ENCODE data around the gene FANCF. TPM values are rescaled to one million over a fixed set of nuclear protein-coding genes. Genes with fewer than 3 reads are reported as not detected.

FANCF gene
- total and polyA plus RNA-seq, 8 donors = 1.8 to 13.0 (median 7.8) TPM

GRCh38 chr11:22633354-22633902, 7.8 kb upstream of the FANCF start:
- H3K27ac ChIP-seq = no peak overlapping the region
- no peaks in the 10 kb centered on the region for H3K27me3 ChIP-seq
- intact Hi-C loops (cut with DNase I; ENCODE audit: low total_unique reads) = no loop called here
- no peaks in the 10 kb centered on the region for H3K4me1 ChIP-seq
- H3K36me3 ChIP-seq = no peaks in the 10 kb centered on the region
- no peaks in the 10 kb centered on the region for H3K9me3 ChIP-seq
- DNase-seq = no peak
- no peak for TF ChIP-seq POLR2AphosphoS5 (IDR thresholded peaks at IDR 0.05)
- no peak for TF ChIP-seq POLR2A (IDR thresholded peaks at IDR 0.05)
- no peak for TF ChIP-seq CTCF (IDR thresholded peaks at IDR 0.05)
- no peak for TF ChIP-seq EP300 (IDR thresholded peaks at IDR 0.05)
- no peak overlapping the region for H3K4me3 ChIP-seq

- TF ChIP-seq POLR2A (IDR thresholded peaks at IDR 0.05) (no peak), EP300 (IDR thresholded peaks at IDR 0.05) (no peak), POLR2AphosphoS5 (IDR thresholded peaks at IDR 0.05) (no peak)
- no peak for DNase-seq
- Histone ChIP-seq H3K27me3 (no peaks in the 10 kb centered on the region), H3K4me1 (peaks cover 18 to 32% (median 21%) of the 10 kb centered on the region in 4 donors), H3K4me3 (no peak overlapping the region), H3K9me3 (no peaks in the 10 kb centered on the region), H3K36me3 (no peaks in the 10 kb centered on the region), H3K27ac (no peak overlapping the region)
- intact Hi-C loops (cut with DNase I; ENCODE audit: low total_unique reads) = no loop called here
- 91 to 98% (median 96%) methylated on average over 6 of the region's 6 CpGs for WGBS, 5 donors
Measured at GRCh38 chr11:22627421-22627820, 1.8 kb upstream of the FANCF start.

DNA sequence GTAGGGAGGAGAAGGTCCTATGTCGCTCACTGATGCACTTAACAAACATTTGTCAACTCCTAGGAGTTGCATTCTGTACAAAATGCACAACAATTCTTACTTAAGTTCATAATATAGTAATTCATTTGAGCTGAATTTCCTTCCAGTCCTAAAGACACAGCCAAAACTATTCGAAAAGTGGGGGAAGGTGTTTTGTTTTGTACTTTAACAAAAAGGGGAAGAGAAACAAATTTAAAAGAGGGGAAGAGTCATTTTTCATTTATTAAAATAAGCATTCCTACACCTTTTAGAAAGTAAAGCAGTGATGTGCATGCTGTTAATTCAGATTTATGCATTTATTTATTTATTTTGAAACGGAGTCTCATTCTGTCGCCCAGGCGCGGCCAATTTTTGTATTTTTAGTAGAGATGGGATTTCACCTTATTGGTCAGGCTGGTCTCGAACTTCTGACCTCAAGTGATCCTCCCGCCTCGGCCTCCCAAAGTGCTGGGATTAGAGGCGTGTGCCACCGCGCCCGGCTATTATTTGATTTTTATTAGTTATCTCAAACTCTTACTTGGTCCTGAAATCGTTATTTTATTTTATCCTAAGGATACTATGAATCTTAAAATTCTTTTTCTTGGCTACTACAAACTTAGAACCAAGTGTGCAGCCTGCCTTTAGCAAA, 1.1 kb upstream of the FANCF start:
- Histone ChIP-seq H3K27me3 (no peaks in the 10 kb centered on the region), H3K36me3 (no peaks in the 10 kb centered on the region), H3K9me3 (no peaks in the 10 kb centered on the region), H3K4me1 (peaks cover 18 to 32% (median 21%) of the 10 kb centered on the region in 4 donors), H3K27ac (peak overlapping the region in 3 of 5 donors; percentile 90 to 94 (median 92)), H3K4me3 (peak overlapping the region in 2 of 4 donors; percentile 90 to 96)
- TF ChIP-seq POLR2A (IDR thresholded peaks at IDR 0.05) (no peak), CTCF (IDR thresholded peaks at IDR 0.05) (no peak), POLR2AphosphoS5 (IDR thresholded peaks at IDR 0.05) (no peak), EP300 (IDR thresholded peaks at IDR 0.05) (no peak)
- DNase-seq = no peak
- WGBS, 5 donors = 91 to 94% (median 93%) methylated on average over 14 of the region's 14 CpGs
- intact Hi-C loops (cut with DNase I; ENCODE audit: low total_unique reads) = no loop called here

- H3K27ac ChIP-seq = peak overlapping the region; percentile 90 to 94 (median 92)
- intact Hi-C loops (cut with DNase I; ENCODE audit: low total_unique reads) = no loop called here
- peak overlapping the region; percentile 79 to 96 (median 88) for H3K4me3 ChIP-seq
- no peaks in the 10 kb centered on the region for H3K27me3 ChIP-seq
- no peaks in the 10 kb centered on the region for H3K9me3 ChIP-seq
- no peaks in the 10 kb centered on the region for H3K36me3 ChIP-seq
- peak; percentile 73 to 91 for DNase-seq
- 3 to 8% (median 4%) methylated on average over 16 to 31 of the region's 31 CpGs for WGBS, 5 donors
- TF ChIP-seq EP300 (IDR thresholded peaks at IDR 0.05) (no peak), POLR2AphosphoS5 (IDR thresholded peaks at IDR 0.05) (no peak), CTCF (IDR thresholded peaks at IDR 0.05) (peak in 2 of 7 experiments; percentile 20 to 35), POLR2A (IDR thresholded peaks at IDR 0.05) (no peak)
- peaks cover 18 to 32% (median 21%) of the 10 kb centered on the region in 4 donors for H3K4me1 ChIP-seq
Measured at GRCh38 chr11:22624742-22625447, 728 bp downstream of the FANCF start.

Measured in stomach (tissue), 9 donors.